22Rv1 (cell line): ENCODE results near the gene TLE2.
A peak's percentile ranks its signal among the peaks of the same experiment; 100 is the strongest.

Experiments
- H3K27ac ChIP-seq: fragments of 450-650 bp; 2 replicates; pipeline ENCODE4 v1.5.1; 2017
- CTCF ChIP-seq: fragments of 450-650 bp; IDR thresholded peaks from 2 replicates; pipeline ENCODE4 v1.5.1; 2017; ENCODE audit warnings: mild to moderate bottlenecking
- ZFX ChIP-seq: fragments of 450-650 bp; IDR thresholded peaks from 2 replicates; pipeline ENCODE4 v1.6.1; 2017; ENCODE audit warnings: antibody characterized with exemption, borderline replicate concordance

The TLE2 gene

GRCh38 chr19:3029065-3029923, at the start of gene TLE2:
TSS of gene TLE2 (minus strand) at chr19:3029280. CDS start at chr19:3028904, 376 bp downstream.
- no peak for TF ChIP-seq ZFX
- TF ChIP-seq CTCF: no peak
- H3K27ac ChIP-seq: 0 out of 2 replicates have a peak within 1 kb of the TSS, but pooled peaks have one; percentile 17

DNA sequence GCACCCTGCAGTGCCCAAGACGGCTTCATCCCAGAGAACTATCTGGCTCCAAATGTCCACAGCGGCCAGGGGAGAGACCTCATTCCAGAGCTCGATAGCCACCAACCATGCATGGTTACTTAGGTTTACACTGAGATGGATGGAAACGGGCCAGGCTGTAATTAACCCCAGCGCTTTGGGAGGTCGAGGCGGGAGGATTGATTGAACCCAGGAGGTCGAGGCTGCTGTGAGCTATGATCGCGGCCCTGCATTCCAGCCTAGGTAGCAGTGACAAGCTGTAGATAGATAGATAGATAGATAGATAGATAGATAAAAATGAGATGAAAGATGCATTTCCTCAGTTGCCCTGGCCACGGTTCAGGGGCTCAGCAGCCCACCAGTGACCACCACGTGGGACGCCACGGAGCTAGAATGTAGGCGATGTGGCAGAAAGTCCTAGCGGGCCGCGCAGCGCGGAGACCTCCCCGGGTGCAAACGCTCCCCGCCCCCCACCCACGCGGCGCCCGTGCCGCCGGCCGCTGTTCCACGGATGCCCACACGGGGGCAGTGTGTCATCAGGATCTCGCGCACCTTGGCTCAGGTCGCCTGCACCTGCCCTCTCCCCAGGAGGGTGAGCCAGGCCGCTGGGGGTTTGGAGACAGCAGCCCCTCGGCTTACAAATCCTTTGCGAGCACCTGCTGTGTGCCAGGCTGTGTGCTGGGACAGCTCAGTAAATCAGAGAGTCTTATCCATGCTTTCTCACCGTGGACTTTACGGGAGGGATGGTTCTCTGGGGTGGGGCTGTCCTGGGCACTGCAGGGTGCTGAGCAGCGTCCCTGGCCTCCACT, 46.7 kb upstream of the TLE2 start:
- H3K27ac ChIP-seq: no peak overlapping the region
- TF ChIP-seq CTCF: peak; percentile 94
- TF ChIP-seq ZFX: no peak

- no peak for TF ChIP-seq CTCF
- TF ChIP-seq ZFX: no peak
- H3K27ac ChIP-seq: peak overlapping the region; percentile 49
These were observed 45.0 kb upstream of the TLE2 start for GRCh38 chr19:3073931-3074595.

GRCh38 chr19:3073159-3073563, 44.1 kb upstream of the TLE2 start:
- no peak for TF ChIP-seq ZFX
- TF ChIP-seq CTCF: no peak
- H3K27ac ChIP-seq: peak overlapping the region; percentile 49

- TF ChIP-seq ZFX (no peak), CTCF (no peak)
- no peak overlapping the region for H3K27ac ChIP-seq
These were observed 42.7 kb upstream of the TLE2 start for GRCh38 chr19:3071768-3072167.

DNA sequence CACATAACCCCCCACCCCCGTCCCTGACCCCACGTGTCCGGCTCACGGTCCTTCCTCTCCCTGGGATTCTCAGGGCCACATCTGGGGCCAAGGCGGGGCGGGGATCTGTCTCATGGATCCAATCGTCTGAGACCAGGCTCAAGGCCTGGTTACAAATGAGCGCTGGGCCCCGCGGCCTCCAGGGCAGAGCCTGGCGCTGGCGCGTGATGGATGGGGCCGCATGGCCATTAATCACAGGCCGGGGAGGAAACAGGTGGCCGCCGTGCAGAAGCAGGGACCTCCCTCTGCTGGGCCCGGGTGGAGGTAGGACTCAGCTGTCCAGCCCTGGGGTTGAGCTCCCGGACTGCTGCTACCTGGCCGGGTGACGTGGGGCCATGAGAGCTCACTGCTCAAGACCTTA, 39.0 kb upstream of the TLE2 start:
- TF ChIP-seq CTCF (no peak), ZFX (no peak)
- H3K27ac ChIP-seq: no peak overlapping the region
